Endothelial cell of coronary artery (primary cell): ENCODE data around the gene CDKN2B. TPM values are rescaled to one million over a fixed set of nuclear protein-coding genes. Genes with fewer than 3 reads are reported as not detected.

Experiments used
- total RNA-seq: library from RNA; depleted of rRNA; stranded (reverse); fragments of >200 nt; gene quantifications from 2 replicates; pipeline ENCODE4 v1.2.3, GENCODE V29; 2014

CDKN2B gene
- total RNA-seq = 7.6 and 9.8 TPM in 2 replicates

GRCh38 chr9:22008717-22009505 lies at the start of gene CDKN2B:
TSS of gene CDKN2B (minus strand) at chr9:22009305. CDS start at chr9:22008953, 352 bp downstream.

GRCh38 chr9:21994556-21995005 lies 14.5 kb downstream of the CDKN2B start, which contains the start of gene CDKN2B-AS1:
TSS of gene CDKN2B-AS1 (plus strand) at chr9:21994791.

GRCh38 chr9:21993893-21994555 lies 15.1 kb downstream of the CDKN2B start, which contains the start of gene CDKN2A:
TSS of gene CDKN2A (minus strand) at chr9:21994392.

Other genes with a start within 250 kb of the CDKN2B start
- 28.2 and 29.4 TPM in 2 replicates for gene MTAP, start 206.7 kb downstream of the CDKN2B start, total RNA-seq
- gene CDKN2A, start 14.9 kb downstream of the CDKN2B start, total RNA-seq = 5.8 and 14.0 TPM in 2 replicates
- gene CDKN2B-AS1, start 14.5 kb downstream of the CDKN2B start, total RNA-seq = 0.75 and 2.2 TPM in 2 replicates